Muscle layer of duodenum (tissue), 2 donors: ENCODE data around the gene TIGD7.
"Not testable (repeated sequence)": the region's sequence is repeated elsewhere in the genome, so short reads cannot be mapped to it uniquely, and the experiment has no call there.

Source experiments
- H3K27ac ChIP-seq: one replicate; pipeline ENCODE4 v1.7.0; 2013; ENCODE audit warnings: mild to moderate bottlenecking, low read length
- H3K27me3 ChIP-seq: one replicate; pipeline ENCODE4 v1.7.0; 2013; ENCODE audit warnings: low read depth, mild to moderate bottlenecking, control low read depth, low read length
- H3K36me3 ChIP-seq, 2 donors: one replicate each; pipeline ENCODE4 v1.7.0; 2013; ENCODE audit warnings: low read length in 2 of 2, control low read depth in 1 of 2, mild to moderate bottlenecking in 1 of 2; ENCODE audit not compliant: insufficient read depth in 2 of 2, control insufficient read depth in 1 of 2
- H3K4me1 ChIP-seq, 2 donors: one replicate each; pipeline ENCODE4 v1.7.0; 2013; ENCODE audit warnings: low read length in 2 of 2, mild to moderate bottlenecking in 2 of 2, control low read depth in 1 of 2, moderate library complexity in 1 of 2; ENCODE audit not compliant: insufficient read depth in 2 of 2, control insufficient read depth in 1 of 2
- H3K4me3 ChIP-seq, 2 donors: one replicate each; pipeline ENCODE4 v1.7.0; 2013; ENCODE audit warnings: low read length in 2 of 2, low read depth in 1 of 2, mild to moderate bottlenecking in 1 of 2
- H3K9me3 ChIP-seq, 2 donors: one replicate each; pipeline ENCODE4 v1.7.0; 2013; ENCODE audit warnings: low read length in 2 of 2, control low read depth in 1 of 2, mild to moderate bottlenecking in 1 of 2; ENCODE audit not compliant: control insufficient read depth in 1 of 2
- donor health status: healthy.

TIGD7 gene

DNA sequence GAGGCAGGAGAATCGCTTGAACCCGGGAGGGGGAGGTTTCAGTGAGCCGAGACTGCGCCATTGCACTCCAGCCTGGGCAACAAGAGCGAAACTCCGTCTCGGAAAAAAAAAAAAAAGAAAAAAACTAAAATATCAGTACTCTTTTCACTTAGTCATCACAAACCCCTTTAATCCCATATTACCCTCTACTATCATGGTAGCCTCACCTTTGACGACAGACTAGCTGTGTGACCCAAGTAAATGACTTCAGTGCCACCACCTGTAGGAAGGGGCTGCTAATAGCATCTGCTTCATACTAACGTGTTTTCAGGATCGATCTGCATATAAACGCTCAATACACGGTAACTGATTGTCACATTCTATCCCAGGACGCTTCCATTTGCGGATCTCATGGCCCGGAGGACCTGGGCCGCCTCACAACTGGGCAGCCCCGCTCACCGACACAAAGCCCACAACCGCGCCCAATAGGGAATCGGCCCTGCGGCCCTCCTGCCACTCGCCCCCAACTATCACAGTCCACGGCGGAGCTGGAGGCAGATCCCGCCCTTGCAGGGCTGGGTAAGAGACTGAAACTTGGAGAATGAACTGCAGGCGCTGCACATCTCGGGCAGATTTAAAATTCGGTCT, 23.0 kb downstream of the TIGD7 start:
- peak overlapping the region; percentile 97 for H3K27ac ChIP-seq
- H3K4me1 ChIP-seq, result peaks cover 0 to 25% of the 10 kb centered on the region in 2 donors
- peaks cover 0 to 11% of the 10 kb centered on the region in 2 donors for H3K9me3 ChIP-seq

DNA sequence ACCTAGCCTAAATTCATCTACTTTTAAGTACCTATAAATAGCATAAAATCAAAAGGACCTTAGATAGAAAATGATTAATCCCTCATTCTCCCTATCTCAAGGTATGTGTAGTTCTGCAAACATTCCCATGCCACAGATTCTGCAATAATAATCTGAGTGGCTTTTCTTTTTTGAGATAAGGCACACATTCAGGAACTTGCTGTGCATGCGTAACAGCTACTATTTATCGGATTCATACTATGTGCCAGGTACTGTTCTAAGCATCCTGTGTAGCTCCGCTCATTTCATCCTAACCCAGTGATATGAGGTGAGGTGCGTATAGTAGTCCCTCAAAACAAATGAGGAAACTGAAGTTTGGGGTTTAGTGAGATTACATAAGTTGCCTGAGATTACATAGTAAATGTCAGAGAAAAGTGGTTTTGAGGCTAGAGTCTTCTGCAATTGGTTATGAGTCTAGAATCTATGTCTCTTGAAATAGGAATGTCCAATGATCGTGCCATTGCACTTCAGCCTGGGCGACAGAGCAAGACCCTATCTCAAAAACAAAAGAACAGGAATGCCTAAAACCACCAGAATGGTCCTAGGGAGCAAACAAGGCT, 23.9 kb downstream of the TIGD7 start:
- H3K27ac ChIP-seq, result no peak overlapping the region
- H3K27me3 ChIP-seq, result no peaks in the 10 kb centered on the region
- H3K9me3 ChIP-seq, result peaks cover 0 to 9% of the 10 kb centered on the region in 2 donors
- no peak overlapping the region for H3K4me3 ChIP-seq
- H3K36me3 ChIP-seq, result peaks cover 7 to 21% of the 10 kb centered on the region in 2 donors
- H3K4me1 ChIP-seq, result peaks cover 0 to 25% of the 10 kb centered on the region in 2 donors

More for the DNA sequence above, 23.0 kb downstream of the TIGD7 start:
- Histone ChIP-seq H3K27me3 (no peaks in the 10 kb centered on the region), H3K36me3 (peaks cover 12 to 30% of the 10 kb centered on the region in 2 donors), H3K4me3 (peak overlapping the region; percentile 77 to 100)

GRCh38 chr16:3276679-3277078, 28.6 kb downstream of the TIGD7 start:
- Histone ChIP-seq H3K36me3 (no peaks in the 10 kb centered on the region), H3K4me3 (no peak overlapping the region), H3K4me1 (no peaks in the 10 kb centered on the region), H3K27me3 (no peaks in the 10 kb centered on the region), H3K9me3 (no peaks in the 10 kb centered on the region), H3K27ac (no peak overlapping the region)

DNA sequence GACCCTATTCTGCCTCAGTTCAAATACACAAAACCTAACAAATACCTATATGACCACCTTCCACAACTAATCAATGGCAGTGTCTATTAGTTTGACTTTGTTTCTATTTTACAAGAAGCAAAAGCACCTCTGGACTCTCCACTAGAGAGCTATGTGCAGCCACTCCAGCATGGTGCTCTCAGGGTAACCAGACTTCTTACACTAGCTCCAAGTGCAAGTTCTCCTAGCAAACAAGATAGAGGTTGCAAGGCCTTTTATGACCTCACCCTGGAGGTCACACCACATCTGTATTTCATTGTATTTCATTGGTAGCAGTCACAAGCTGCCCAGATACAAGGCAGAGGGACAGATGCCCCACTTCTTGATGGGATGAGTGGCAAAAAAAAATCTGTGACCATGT, 30.3 kb downstream of the TIGD7 start:
- no peaks in the 10 kb centered on the region for H3K27me3 ChIP-seq

GRCh38 chr16:3274490-3274889, 30.7 kb downstream of the TIGD7 start:
- no peaks in the 10 kb centered on the region for H3K9me3 ChIP-seq
- no peak overlapping the region for H3K27ac ChIP-seq
- H3K4me1 ChIP-seq, result no peaks in the 10 kb centered on the region
- no peaks in the 10 kb centered on the region for H3K27me3 ChIP-seq
- H3K4me3 ChIP-seq, result no peak overlapping the region
- no peaks in the 10 kb centered on the region for H3K36me3 ChIP-seq

More for the DNA sequence above, 30.3 kb downstream of the TIGD7 start:
- H3K4me3 ChIP-seq, result no peak overlapping the region
- no peaks in the 10 kb centered on the region for H3K4me1 ChIP-seq
- no peaks in the 10 kb centered on the region for H3K36me3 ChIP-seq
- no peaks in the 10 kb centered on the region for H3K9me3 ChIP-seq
- no peak overlapping the region for H3K27ac ChIP-seq

GRCh38 chr16:3271281-3271680, 33.9 kb downstream of the TIGD7 start:
- H3K9me3 ChIP-seq, result not testable (repeated sequence)

DNA sequence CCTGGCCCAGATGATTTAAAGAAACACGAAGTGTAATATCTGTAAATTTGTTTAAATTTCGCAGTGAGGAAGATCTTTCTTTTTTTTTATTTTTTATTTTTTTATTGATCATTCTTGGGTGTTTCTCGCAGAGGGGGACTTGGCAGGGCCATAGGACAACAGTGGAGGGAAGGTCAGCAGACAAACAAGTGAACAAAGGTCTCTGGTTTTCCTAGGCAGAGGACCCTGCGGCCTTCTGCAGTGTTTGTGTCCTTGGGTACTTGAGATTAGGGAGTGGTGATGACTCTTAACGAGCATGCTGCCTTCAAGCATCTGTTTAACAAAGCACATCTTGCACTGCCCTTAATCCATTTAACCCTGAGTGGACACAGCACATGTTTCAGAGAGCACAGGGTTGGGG, 34.5 kb downstream of the TIGD7 start:
- H3K4me1 ChIP-seq, H3K4me3 ChIP-seq, H3K27ac ChIP-seq, H3K9me3 ChIP-seq, H3K27me3 ChIP-seq: not testable (repeated sequence)
- peaks cover 0 to 12% of the 10 kb centered on the region in 2 donors for H3K36me3 ChIP-seq

More at GRCh38 chr16:3271281-3271680, 33.9 kb downstream of the TIGD7 start:
- H3K27me3 ChIP-seq, H3K4me1 ChIP-seq, H3K4me3 ChIP-seq, H3K27ac ChIP-seq: not testable (repeated sequence)
- H3K36me3 ChIP-seq, result peaks cover 0 to 12% of the 10 kb centered on the region in 2 donors

DNA sequence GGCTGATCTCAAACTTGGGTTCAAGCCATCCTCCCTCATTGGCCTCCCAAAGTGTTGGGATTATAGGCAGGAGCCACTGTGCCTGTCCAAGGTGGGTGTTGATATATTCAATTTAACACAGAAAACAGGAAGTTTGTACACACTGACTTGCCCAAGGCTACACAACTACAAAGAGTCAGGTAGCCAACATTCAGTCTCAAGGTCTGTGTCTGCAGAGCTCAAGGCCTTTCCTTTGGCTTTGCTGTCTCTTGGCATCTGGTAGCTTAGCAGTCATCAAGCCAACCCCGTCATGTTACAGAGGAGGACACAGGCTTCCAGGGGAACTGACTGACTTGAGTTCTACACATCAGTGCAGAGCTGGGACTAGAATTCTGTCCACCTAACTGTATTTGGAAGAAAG, 36.9 kb downstream of the TIGD7 start:
- Histone ChIP-seq H3K4me1 (no peaks in the 10 kb centered on the region), H3K4me3 (no peak overlapping the region), H3K27me3 (no peaks in the 10 kb centered on the region), H3K36me3 (peaks cover 0 to 17% of the 10 kb centered on the region in 2 donors), H3K27ac (no peak overlapping the region), H3K9me3 (peaks cover 0 to 3% of the 10 kb centered on the region in 2 donors)

DNA sequence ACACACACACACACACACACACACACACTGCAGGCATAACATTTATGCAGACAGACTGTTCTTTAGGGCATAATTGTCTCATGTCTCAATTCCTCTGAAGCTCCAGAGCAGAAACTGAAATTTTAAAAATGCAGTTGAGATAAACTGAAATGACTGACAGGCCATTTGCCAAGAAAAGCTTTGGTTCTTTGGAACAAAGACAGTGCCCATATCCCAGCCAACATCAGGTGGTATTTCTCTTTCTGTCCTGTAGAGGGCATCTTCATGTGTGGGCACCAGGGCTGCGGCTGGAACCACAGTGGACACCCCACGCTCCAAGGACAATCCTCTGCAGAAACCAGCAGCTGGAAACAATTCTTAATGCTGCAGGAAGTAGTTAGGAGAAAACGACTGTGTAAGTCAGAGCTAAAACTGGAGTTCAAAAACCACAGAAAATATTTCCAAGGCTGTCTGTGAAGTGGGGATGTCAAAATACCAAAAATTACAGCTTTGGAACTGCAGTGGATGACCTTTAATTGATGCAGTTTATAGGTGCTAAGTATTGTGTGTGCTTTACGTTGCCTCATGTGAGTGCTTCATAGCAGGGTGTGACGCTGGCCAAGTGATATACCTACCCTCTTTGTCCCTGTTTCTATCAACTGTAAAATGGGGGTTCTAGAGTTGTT, 38.2 kb downstream of the TIGD7 start:
- H3K27me3 ChIP-seq, result no peaks in the 10 kb centered on the region
- H3K27ac ChIP-seq, result no peak overlapping the region
- H3K36me3 ChIP-seq, result peaks cover 0 to 17% of the 10 kb centered on the region in 2 donors
- H3K9me3 ChIP-seq, result peaks cover 0 to 3% of the 10 kb centered on the region in 2 donors
- H3K4me3 ChIP-seq, result no peak overlapping the region
- H3K4me1 ChIP-seq, result no peaks in the 10 kb centered on the region

GRCh38 chr16:3264137-3265036, 40.8 kb downstream of the TIGD7 start:
- Histone ChIP-seq H3K36me3 (peaks cover 0 to 17% of the 10 kb centered on the region in 2 donors), H3K27ac (peak overlapping the region; percentile 90), H3K4me3 (peak overlapping the region; percentile 65 to 80), H3K27me3 (no peaks in the 10 kb centered on the region), H3K9me3 (peaks cover 0 to 3% of the 10 kb centered on the region in 2 donors), H3K4me1 (no peaks in the 10 kb centered on the region)

- Histone ChIP-seq H3K36me3 (peaks cover 0 to 14% of the 10 kb centered on the region in 2 donors), H3K4me3 (peak overlapping the region in 1 of 2 donors; percentile 80), H3K27me3 (no peaks in the 10 kb centered on the region), H3K27ac (no peak overlapping the region), H3K4me1 (no peaks in the 10 kb centered on the region), H3K9me3 (peaks cover 0 to 3% of the 10 kb centered on the region in 2 donors)
Observed at GRCh38 chr16:3262517-3262916, 42.7 kb downstream of the TIGD7 start.
